Measurements from ENCODE around the gene COMMD10. TPM values are rescaled to one million over a fixed set of nuclear protein-coding genes. Genes with fewer than 3 reads are reported as not detected.

Gene COMMD10
- total and polyA plus RNA-seq, 2 experiments from 2014 or later, result 26.0 to 38.9 TPM

GRCh38 chr5:116216246-116216645 is 131.4 kb downstream of the COMMD10 start:
- Histone ChIP-seq H3K79me2 (ENCODE audit: insufficient read depth) (no peaks in the 10 kb centered on the region), H3K9me3 (ENCODE audit: low read depth) (no peaks in the 10 kb centered on the region), H3K27me3 (replicated peaks; ENCODE audit: insufficient read depth) (no peaks in the 10 kb centered on the region), H3F3A (ENCODE audit: insufficient read depth) (no peaks in the 10 kb centered on the region), H3K4me3 (no peak overlapping the region), H3K36me3 (ENCODE audit: low read depth) (no peaks in the 10 kb centered on the region), H2AFZ (no peak overlapping the region), H3K4me1 (ENCODE audit: insufficient read depth) (no peaks in the 10 kb centered on the region), H4K20me1 (ENCODE audit: insufficient read depth) (no peaks in the 10 kb centered on the region), H3K9me2 (ENCODE audit: insufficient read depth) (no peaks in the 10 kb centered on the region), H3K27ac (no peak overlapping the region), H3K9ac (no peak overlapping the region), H3K4me2 (ENCODE audit: unreplicated experiment) (no peak overlapping the region)
- 85 to 88% methylated on average over 5 of the region's 5 CpGs for WGBS, 2 experiments (ENCODE audit: low coverage in 1 of 2, low lambda C conversion rate in 2 of 2, missing lambda C conversion rate in 2 of 2)
- in situ Hi-C loops (cut with MboI), result no loop called here
- DNase-seq, result no peak
- no peak for TF ChIP-seq EZH2 (IDR thresholded peaks at IDR 0.05; ENCODE audit: insufficient read depth, poor library complexity, severe bottlenecking)
- no peak for TF ChIP-seq EZH2phosphoT487 (IDR thresholded peaks at IDR 0.05; ENCODE audit: insufficient read depth, low read depth)

- H3K27ac ChIP-seq, result no peak overlapping the region
- no peak overlapping the region for H3K9ac ChIP-seq
- TF ChIP-seq EZH2 (IDR thresholded peaks at IDR 0.05; ENCODE audit: insufficient read depth, poor library complexity, severe bottlenecking) (no peak), EZH2phosphoT487 (IDR thresholded peaks at IDR 0.05; ENCODE audit: insufficient read depth, low read depth) (no peak)
- no peaks in the 10 kb centered on the region for H3K9me2 ChIP-seq (ENCODE audit: insufficient read depth)
- no peaks in the 10 kb centered on the region for H3K36me3 ChIP-seq (ENCODE audit: low read depth)
- no peaks in the 10 kb centered on the region for H4K20me1 ChIP-seq (ENCODE audit: insufficient read depth)
- H3K4me3 ChIP-seq, result no peak overlapping the region
- H3F3A ChIP-seq (ENCODE audit: insufficient read depth), result no peaks in the 10 kb centered on the region
- H2AFZ ChIP-seq, result no peak overlapping the region
- no peaks in the 10 kb centered on the region for H3K79me2 ChIP-seq (ENCODE audit: insufficient read depth)
- H3K9me3 ChIP-seq (ENCODE audit: low read depth), result no peaks in the 10 kb centered on the region
- H3K27me3 ChIP-seq (replicated peaks; ENCODE audit: insufficient read depth), result no peaks in the 10 kb centered on the region
- H3K4me1 ChIP-seq (ENCODE audit: insufficient read depth), result no peaks in the 10 kb centered on the region
- H3K4me2 ChIP-seq (ENCODE audit: unreplicated experiment), result no peak overlapping the region
- DNase-seq, result no peak
- in situ Hi-C loops (cut with MboI), result no loop called here
These were observed 140.6 kb downstream of the COMMD10 start for GRCh38 chr5:116225281-116225922.

- in situ Hi-C loops (cut with MboI), result no loop called here
These were observed 144.4 kb downstream of the COMMD10 start for GRCh38 chr5:116229131-116229689.

GRCh38 chr5:116231288-116231687 is 146.5 kb downstream of the COMMD10 start:
- no peaks in the 10 kb centered on the region for H3K9me3 ChIP-seq (ENCODE audit: low read depth)
- no peaks in the 10 kb centered on the region for H3K4me1 ChIP-seq (ENCODE audit: insufficient read depth)
- H3K9ac ChIP-seq, result no peak overlapping the region
- TF ChIP-seq EZH2phosphoT487 (IDR thresholded peaks at IDR 0.05; ENCODE audit: insufficient read depth, low read depth) (no peak), EZH2 (IDR thresholded peaks at IDR 0.05; ENCODE audit: insufficient read depth, poor library complexity, severe bottlenecking) (no peak)
- WGBS, 2 experiments (ENCODE audit: low coverage in 1 of 2, low lambda C conversion rate in 2 of 2, missing lambda C conversion rate in 2 of 2), result 97 to 98% methylated on average over 2 of the region's 2 CpGs
- no peak overlapping the region for H3K27ac ChIP-seq
- in situ Hi-C loops (cut with MboI), result no loop called here
- H3K36me3 ChIP-seq (ENCODE audit: low read depth), result no peaks in the 10 kb centered on the region
- no peaks in the 10 kb centered on the region for H3K9me2 ChIP-seq (ENCODE audit: insufficient read depth)
- no peaks in the 10 kb centered on the region for H3F3A ChIP-seq (ENCODE audit: insufficient read depth)
- no peak for DNase-seq
- no peak overlapping the region for H3K4me2 ChIP-seq (ENCODE audit: unreplicated experiment)
- H3K79me2 ChIP-seq (ENCODE audit: insufficient read depth), result no peaks in the 10 kb centered on the region
- no peak overlapping the region for H2AFZ ChIP-seq
- no peak overlapping the region for H3K4me3 ChIP-seq
- H3K27me3 ChIP-seq (replicated peaks; ENCODE audit: insufficient read depth), result no peaks in the 10 kb centered on the region
- H4K20me1 ChIP-seq (ENCODE audit: insufficient read depth), result no peaks in the 10 kb centered on the region

More at GRCh38 chr5:116229131-116229689, 144.4 kb downstream of the COMMD10 start:
- Histone ChIP-seq H3K27ac (no peak overlapping the region), H3K79me2 (ENCODE audit: insufficient read depth) (no peaks in the 10 kb centered on the region), H3K36me3 (ENCODE audit: low read depth) (no peaks in the 10 kb centered on the region), H3K4me1 (ENCODE audit: insufficient read depth) (no peaks in the 10 kb centered on the region), H2AFZ (no peak overlapping the region), H3K9ac (no peak overlapping the region), H3F3A (ENCODE audit: insufficient read depth) (no peaks in the 10 kb centered on the region), H3K4me2 (ENCODE audit: unreplicated experiment) (no peak overlapping the region), H3K9me2 (ENCODE audit: insufficient read depth) (no peaks in the 10 kb centered on the region), H3K27me3 (replicated peaks; ENCODE audit: insufficient read depth) (no peaks in the 10 kb centered on the region), H4K20me1 (ENCODE audit: insufficient read depth) (no peaks in the 10 kb centered on the region), H3K4me3 (no peak overlapping the region), H3K9me3 (ENCODE audit: low read depth) (no peaks in the 10 kb centered on the region)
- TF ChIP-seq EZH2phosphoT487 (IDR thresholded peaks at IDR 0.05; ENCODE audit: insufficient read depth, low read depth), result no peak
- no peak for DNase-seq
- WGBS, 2 experiments (ENCODE audit: low coverage in 1 of 2, low lambda C conversion rate in 2 of 2, missing lambda C conversion rate in 2 of 2), result 64 to 67% methylated on average over 3 of the region's 3 CpGs

All from GM23248 (cell line).